Kidney (tissue), 14 donors: Measurements from ENCODE around the gene NEK6. TPM values are rescaled to one million over a fixed set of nuclear protein-coding genes. Genes with fewer than 3 reads are reported as not detected.
A peak's percentile ranks its signal among the peaks of the same experiment; 100 is the strongest.

Experiments
- DNase-seq, 5 donors: peaks; one replicate each; pipeline ENCODE4 v3.0.0-alpha.2; 2013 to 2020
- FAIRE-seq: peaks from 2 replicates; lab custom pipeline; 2012; peaks lifted over from hg19 to GRCh38; lab: Jason Lieb, UNC
- H3K27ac ChIP-seq, 2 donors: one replicate each; pipeline ENCODE4 v1.7.0; 2013; ENCODE audit warnings: low read depth in 2 of 2, low read length in 2 of 2, inconsistent platforms in 1 of 2
- H3K27me3 ChIP-seq: one replicate; pipeline ENCODE4 v1.7.1; 2013; ENCODE audit warnings: low read length, inconsistent platforms; ENCODE audit not compliant: control insufficient read depth, insufficient read depth
- H3K36me3 ChIP-seq, 3 donors: one replicate each; pipeline versions ENCODE4 v1.7.0 to v1.7.1; 2013; ENCODE audit warnings: low read length in 3 of 3, control low read depth in 1 of 3, inconsistent platforms in 1 of 3; ENCODE audit not compliant: insufficient read depth in 3 of 3, control insufficient read depth in 2 of 3
- H3K4me1 ChIP-seq, 3 donors: one replicate each; pipeline versions ENCODE4 v1.7.0 to v1.7.1; 2013; ENCODE audit warnings: low read length in 3 of 3, inconsistent platforms in 1 of 3, low read depth in 1 of 3; ENCODE audit not compliant: control insufficient read depth in 2 of 3, insufficient read depth in 2 of 3
- H3K4me3 ChIP-seq, 3 donors: one replicate each; pipeline versions ENCODE4 v1.7.0 to v1.8.1; 2013; ENCODE audit warnings: low read length in 3 of 3, control low read depth in 1 of 3, inconsistent platforms in 1 of 3
- H3K9ac ChIP-seq, 3 donors: one replicate each; pipeline versions ENCODE4 v1.7.0 to v1.7.1; 2013; ENCODE audit warnings: low read length in 3 of 3, control low read depth in 1 of 3, inconsistent platforms in 1 of 3
- H3K9me3 ChIP-seq, 3 donors: one replicate each; pipeline versions ENCODE4 v1.7.0 to v1.7.1; 2013; ENCODE audit warnings: low read length in 3 of 3, control low read depth in 1 of 3, inconsistent platforms in 1 of 3; ENCODE audit not compliant: control insufficient read depth in 2 of 3, insufficient read depth in 1 of 3
- CTCF ChIP-seq: IDR thresholded peaks from 3 replicates; pipeline ENCODE4 v1.5.1; 2012; ENCODE audit warnings: mild to moderate bottlenecking, moderate library complexity, borderline replicate concordance; ENCODE audit not compliant: insufficient read depth; ENCODE audit errors: extremely low read depth
- intact Hi-C: fragments of 100-400 bp; cut with DNase I; formaldehyde crosslinking; loops from one replicate; pipeline ENCODE4 v1.11.1; 2022
- polyA plus RNA-seq: library from polyadenylated mRNA; stranded (reverse); fragments of 350-450 nt; fragmentation: Illumina TruSeq; extraction: RNeasy Lipid Tissue Mini Kit (QIAGEN cat#74804); gene quantifications from one replicate; pipeline ENCODE4 v1.2.3, GENCODE V29; 2014; ENCODE audit warnings: low read depth, low replicate concordance; ENCODE audit not compliant: insufficient read depth
- total RNA-seq: library from RNA; stranded (reverse); fragmentation: NEBNext Ultra II Directional; extraction: Animal tissue kit (Norgen Biotek cat#: 25700); gene quantifications from one replicate; pipeline ENCODE4 v1.2.1, GENCODE V29; 2021
- donor health status: control.
- donor health status: control.
- donor health status: control.
- donor health status: control.
- donor health status: control.
- donor health status: DM: yes; HTN: yes; CAD: no.
- donor health status: Normal renal cell carcinoma (clear cell type).

The NEK6 gene
- total and polyA plus RNA-seq, 2 donors from 2014 or later = 14.9 to 82.1 TPM

- H3K27ac ChIP-seq = no peak overlapping the region
- no peak for FAIRE-seq
- TF ChIP-seq CTCF = no peak
Measured at GRCh38 chr9:124366476-124367220, 108.9 kb downstream of the NEK6 start.

GRCh38 chr9:124368692-124369091 is 110.9 kb downstream of the NEK6 start:
- DNase-seq = no peak
- H3K4me1 ChIP-seq = no peaks in the 10 kb centered on the region
- intact Hi-C loops = no loop called here
- no peaks in the 10 kb centered on the region for H3K27me3 ChIP-seq
- no peaks in the 10 kb centered on the region for H3K36me3 ChIP-seq
- H3K9ac ChIP-seq = no peak overlapping the region
- no peak overlapping the region for H3K27ac ChIP-seq
- TF ChIP-seq CTCF = no peak
- H3K4me3 ChIP-seq = no peak overlapping the region
- peaks cover 0 to under 1% (median 0%) of the 10 kb centered on the region in 3 donors for H3K9me3 ChIP-seq
- FAIRE-seq = no peak

More at GRCh38 chr9:124366476-124367220, 108.9 kb downstream of the NEK6 start:
- no peak overlapping the region for H3K4me3 ChIP-seq
- intact Hi-C loops = no loop called here
- no peaks in the 10 kb centered on the region for H3K27me3 ChIP-seq
- no peak for DNase-seq
- H3K4me1 ChIP-seq = no peaks in the 10 kb centered on the region
- no peaks in the 10 kb centered on the region for H3K36me3 ChIP-seq
- H3K9ac ChIP-seq = no peak overlapping the region
- H3K9me3 ChIP-seq = no peaks in the 10 kb centered on the region

- FAIRE-seq = no peak
Measured at GRCh38 chr9:124369231-124369797, 111.6 kb downstream of the NEK6 start.

More at GRCh38 chr9:124369231-124369797, 111.6 kb downstream of the NEK6 start:
- Histone ChIP-seq H3K4me1 (no peaks in the 10 kb centered on the region), H3K9ac (no peak overlapping the region), H3K9me3 (peaks cover 0 to 5% (median 0%) of the 10 kb centered on the region in 3 donors), H3K36me3 (no peaks in the 10 kb centered on the region), H3K27ac (no peak overlapping the region), H3K27me3 (no peaks in the 10 kb centered on the region), H3K4me3 (no peak overlapping the region)
- peak in 3 of 5 donors; percentile 44 to 75 (median 67) for DNase-seq
- no peak for TF ChIP-seq CTCF
- intact Hi-C loops = no loop called here
